GM12878 (cell line): ENCODE results near the gene RAB11A. TPM values are rescaled to one million over a fixed set of nuclear protein-coding genes. Genes with fewer than 3 reads are reported as not detected.

Experiments
- ATAC-seq: fragments of 200-7000 bp; cut with Tn5 transposase; 3 replicates; pipeline ENCODE4 v1.9.1; 2020; ENCODE audit warnings: mild to moderate bottlenecking, moderate library complexity
- BruUV-seq: library from RNA; stranded (reverse); fragments of 400-500 nt; replicated peaks from 2 replicates; lab custom pipeline; 2021; lab: Mats Ljungman, UMichigan
- CTCF ChIA-PET: fragments of 300-600 bp; sonication (Branson Sonifier 250); formaldehyde crosslinking; extraction: SDS; loops from one replicate; lab custom pipeline; 2021; ENCODE audit warnings: inconsistent platforms; lab: Yijun Ruan, JAX
- POLR2A ChIA-PET: fragments of 350-600 bp; formaldehyde crosslinking; extraction: SDS; loops from one replicate; lab custom pipeline; 2021; ENCODE audit warnings: inconsistent platforms; lab: Charles Lee
- RAD21 ChIA-PET: fragments of 300-600 bp; sonication (Branson Sonifier 250); formaldehyde crosslinking; loops from one replicate; lab custom pipeline; 2023; ENCODE audit warnings: antibody characterized with exemption; ENCODE audit not compliant: unreplicated experiment; lab: Charles Lee
- SMC1A ChIA-PET: fragments of 300-600 bp; sonication (Branson Sonifier 250); formaldehyde crosslinking; loops from one replicate; lab custom pipeline; 2023; ENCODE audit not compliant: unreplicated experiment, uncharacterized antibody; lab: Charles Lee
- DNase-seq: peaks from one replicate; pipeline ENCODE4 v3.0.0-alpha.2; 2011; ENCODE audit warnings: low read depth, low spot score
- FAIRE-seq: peaks from 3 replicates; lab custom pipeline; 2011; peaks lifted over from hg19 to GRCh38; lab: Jason Lieb, UNC
- H2AFZ ChIP-seq: 2 replicates; pipeline ENCODE4 v1.6.0; 2011; ENCODE audit warnings: low read depth, low read length, control low read depth; ENCODE audit not compliant: control insufficient read depth
- H3K27ac ChIP-seq: 2 replicates; pipeline ENCODE4 v1.5.1; 2011; ENCODE audit warnings: control low read depth; ENCODE audit not compliant: control insufficient read depth, insufficient read depth
- H3K27me3 ChIP-seq, 2 experiments: replicated peaks in 1 of 2; 2 replicates each; pipeline versions ENCODE4 v1.6.0 to v1.6.1; 2011; ENCODE audit warnings: low read length in 1 of 2; ENCODE audit not compliant: control insufficient read depth in 2 of 2, insufficient read depth in 2 of 2
- H3K36me3 ChIP-seq, 2 experiments: 2 replicates each; pipeline ENCODE4 v1.5.1; 2011; ENCODE audit warnings: low read length in 1 of 2; ENCODE audit not compliant: control insufficient read depth in 2 of 2, insufficient read depth in 2 of 2
- H3K4me1 ChIP-seq: 2 replicates; pipeline ENCODE4 v1.6.1; 2011; ENCODE audit warnings: mild to moderate bottlenecking, low read length, moderate library complexity, mixed read lengths; ENCODE audit not compliant: control insufficient read depth, insufficient read depth
- H3K4me2 ChIP-seq: 2 replicates; pipeline ENCODE4 v1.6.0; 2011; ENCODE audit warnings: control low read depth; ENCODE audit not compliant: control insufficient read depth, insufficient read depth
- H3K4me3 ChIP-seq: fragments of 200-600 bp; sonication (generic); 2 replicates; pipeline ENCODE4 v1.5.1; 2016
- H3K79me2 ChIP-seq: 2 replicates; pipeline ENCODE4 v1.6.0; 2011; ENCODE audit warnings: low read length; ENCODE audit not compliant: control insufficient read depth, insufficient read depth
- H3K9ac ChIP-seq: 2 replicates; pipeline ENCODE4 v1.8.0; 2011; ENCODE audit warnings: low read length, control low read depth, mixed read lengths; ENCODE audit not compliant: control insufficient read depth, insufficient read depth
- H3K9me3 ChIP-seq: replicated peaks from 3 replicates; pipeline ENCODE4 v1.5.1; 2011; ENCODE audit warnings: mild to moderate bottlenecking, low read length; ENCODE audit not compliant: control insufficient read depth, insufficient read depth
- H4K20me1 ChIP-seq: 2 replicates; pipeline ENCODE4 v1.6.0; 2011; ENCODE audit not compliant: control insufficient read depth, insufficient read depth
- KDM1A ChIP-seq: fragments of 200-600 bp; sonication (generic); IDR thresholded peaks from 2 replicates; pipeline ENCODE4 v1.6.1; 2016; ENCODE audit warnings: borderline replicate concordance
- MEF2B ChIP-seq: fragments of 450-650 bp; IDR thresholded peaks from 2 replicates; pipeline ENCODE4 v1.6.1; 2018; ENCODE audit warnings: mild to moderate bottlenecking, moderate library complexity; ENCODE audit not compliant: partially characterized antibody, poor library complexity, severe bottlenecking
- MTA3 ChIP-seq: IDR thresholded peaks from 2 replicates; pipeline ENCODE4 v1.6.1; 2012; ENCODE audit warnings: low read length, inconsistent platforms, borderline replicate concordance
- RB1 ChIP-seq: fragments of 450-650 bp; formaldehyde crosslinking; IDR thresholded peaks from 2 replicates; pipeline ENCODE4 v1.6.1; 2017; ENCODE audit warnings: mild to moderate bottlenecking, borderline replicate concordance
- SP1 ChIP-seq: IDR thresholded peaks from one replicate; pipeline ENCODE4 v1.6.1; 2011; ENCODE audit warnings: low read depth, low read length
- WRNIP1 ChIP-seq: IDR thresholded peaks from 2 replicates; pipeline ENCODE4 v1.6.1; 2011; ENCODE audit warnings: low read depth, low read length, improper control_type of control experiment, borderline replicate concordance
- ZNF207 ChIP-seq: fragments of 450-650 bp; IDR thresholded peaks from 2 replicates; pipeline ENCODE4 v1.6.1; 2014; ENCODE audit warnings: antibody characterized with exemption, mild to moderate bottlenecking, borderline replicate concordance
- WGBS: methylation state at CpG from one replicate; pipeline ENCODE4 v1.1.6; 2016; ENCODE audit warnings: low lambda C conversion rate; ENCODE audit not compliant: insufficient replicate concordance, insufficient coverage; ENCODE audit errors: missing lambda C conversion rate; 5-methylcytosine and 5-hydroxymethylcytosine counted together
- in situ Hi-C: fragments of 300-500 bp; cut with MboI; formaldehyde crosslinking; loops from 9 replicates; pipeline ENCODE4 v1.14.3; 2018; ENCODE audit warnings: mixed read lengths
- intact Hi-C: fragments of 100-400 bp; cut with micrococcal nuclease; formaldehyde crosslinking; loops from one replicate; pipeline ENCODE4 v1.14.2; 2022; ENCODE audit not compliant: unreplicated experiment
- polyA plus RNA-seq, 11 experiments: library from polyadenylated mRNA; depleted of rRNA in 4 of 11; unstranded in 6 of 11; stranded (reverse) in 5 of 11; fragments of >200 nt; fragmentation: Nextera tagmentation in 4 of 11; fragmentation: Illumina TruSeq in 1 of 11; extraction: Ambion mirVana in 4 of 11; extraction: Trizol in 1 of 11; gene quantifications; 1 replicate in 1 of 11; 2 replicates in 10 of 11; pipeline versions ENCODE4 v1.2.1 to v1.2.3, GENCODE V29; 2011 to 2016; ENCODE audit warnings: inconsistent platforms in 2 of 11, missing spikeins in 2 of 11, low read depth in 1 of 11
- total RNA-seq, 4 experiments: library from RNA; depleted of rRNA in 3 of 4; stranded (reverse); fragments of >200 nt in 3 of 4; fragmentation: Illumina TruSeq in 1 of 4; extraction: Trizol in 1 of 4; gene quantifications; 2 replicates each; pipeline versions ENCODE4 v1.2.1 to v1.2.3, GENCODE V29; 2013 to 2021

Gene RAB11A
- total and polyA plus RNA-seq, 10 of the 15 experiments (the other 5 are each of a cell fraction or from before 2014, with no cell fraction given), result 128 to 387 (median 224) TPM

- in situ Hi-C loops, result no loop called here
- ChIA-PET SMC1A (interaction anchor here (1.3 kb wide), 1 partner anchor 14 kb away, joined by 5 read pairs; no protein-coding TSS in a partner anchor), RAD21 (interaction anchor here (0.5 kb wide), 1 partner anchor 902 kb away, joined by 3 read pairs; no protein-coding TSS in a partner anchor), CTCF (interaction anchor here (0.6 to 0.8 kb wide), 2 partner anchors 8 to 71 kb away, joined by 3 read pairs; no protein-coding TSS in a partner anchor), POLR2A (interaction anchor here (0.8 kb wide), 1 partner anchor 187 kb away, joined by 4 read pairs; no protein-coding TSS in a partner anchor)
- TF ChIP-seq MEF2B (no peak), WRNIP1 (no peak), KDM1A (no peak), ZNF207 (no peak)
- H3K4me2 ChIP-seq, result no peak overlapping the region
- H3K4me1 ChIP-seq, result peaks cover 17% of the 10 kb centered on the region
- intact Hi-C loops, result no loop called here
- DNase-seq (no peak), FAIRE-seq (no peak), ATAC-seq (no peak)
- no peak overlapping the region for H2AFZ ChIP-seq
- H3K27ac ChIP-seq, result no peak overlapping the region
- peaks cover 4 to 19% of the 10 kb centered on the region in 2 experiments for H3K36me3 ChIP-seq
- H3K4me3 ChIP-seq, result no peak overlapping the region
- BruUV-seq, result no TSS peak
- no peak overlapping the region for H3K9ac ChIP-seq
- no peaks in the 10 kb centered on the region for H3K9me3 ChIP-seq
- no peaks in the 10 kb centered on the region for H3K79me2 ChIP-seq
- 98% methylated on average over 3 of the region's 3 CpGs for WGBS
- H4K20me1 ChIP-seq, result no peaks in the 10 kb centered on the region
- no peaks in the 10 kb centered on the region for H3K27me3 ChIP-seq
These were observed 38.4 kb downstream of the RAB11A start for GRCh38 chr15:65907661-65908060.

GRCh38 chr15:65908876-65909275 is 39.6 kb downstream of the RAB11A start:
- ChIA-PET POLR2A (no interaction called here), RAD21 (no interaction called here), CTCF (interaction anchor here (0.7 kb wide), 1 partner anchor 14 kb away, joined by 3 read pairs; no protein-coding TSS in a partner anchor), SMC1A (no interaction called here)
- no peaks in the 10 kb centered on the region for H3K9me3 ChIP-seq
- no peak overlapping the region for H3K9ac ChIP-seq
- H3K27me3 ChIP-seq, result no peaks in the 10 kb centered on the region
- no TSS peak for BruUV-seq
- DNase-seq (no peak), ATAC-seq (no peak), FAIRE-seq (no peak)
- intact Hi-C loops, result no loop called here
- no peak overlapping the region for H2AFZ ChIP-seq
- H3K4me3 ChIP-seq, result no peak overlapping the region
- no peaks in the 10 kb centered on the region for H4K20me1 ChIP-seq
- H3K36me3 ChIP-seq, result peaks cover 5 to 14% of the 10 kb centered on the region in 2 experiments
- no peak overlapping the region for H3K4me2 ChIP-seq
- no peak overlapping the region for H3K27ac ChIP-seq
- no peaks in the 10 kb centered on the region for H3K79me2 ChIP-seq
- in situ Hi-C loops, result no loop called here
- peaks cover 5% of the 10 kb centered on the region for H3K4me1 ChIP-seq
- WGBS, result 93% methylated on average over 4 of the region's 4 CpGs
- TF ChIP-seq RB1 (no peak), SP1 (no peak), MTA3 (no peak)
- TF ChIP-seq, all 136 proteins: peak for 0
